Stimulated activated memory B cell treated with anti-CD40 and anti-IgM and Interleukin-4, amounts not matched to agents 10 μg/mL and 1 μg/mL and 100 μg/mL, for 72 hours (primary cell): ENCODE data around the gene PPP3CA.
A peak's percentile ranks its signal among the peaks of the same experiment; 100 is the strongest.

ENCODE experiments used
- ATAC-seq: fragments of 150-1000 bp; cut with Tn5 transposase; 2 replicates; pipeline ENCODE4 v1.10.0; 2021
- H3K27ac Mint-ChIP-seq: one replicate; pipeline ENCODE4 v1.8.0; 2022; ENCODE audit warnings: mild to moderate bottlenecking, mixed read lengths
- H3K27me3 Mint-ChIP-seq: one replicate; pipeline ENCODE4 v1.8.0; 2022; ENCODE audit warnings: mixed read lengths
- H3K36me3 Mint-ChIP-seq: one replicate; pipeline ENCODE4 v1.8.0; 2022; ENCODE audit warnings: mixed read lengths
- H3K4me1 Mint-ChIP-seq: one replicate; pipeline ENCODE4 v1.8.0; 2022; ENCODE audit warnings: mixed read lengths
- H3K4me3 Mint-ChIP-seq: one replicate; pipeline ENCODE4 v1.8.0; 2022; ENCODE audit warnings: mild to moderate bottlenecking, moderate library complexity, mixed read lengths
- H3K9me3 Mint-ChIP-seq: one replicate; pipeline ENCODE4 v1.8.0; 2022; ENCODE audit warnings: mixed read lengths

Gene PPP3CA

GRCh38 chr4:101178731-101179130, 168.6 kb downstream of the PPP3CA start:
- no peak for ATAC-seq
- H3K27me3 Mint-ChIP-seq, result no peaks in the 10 kb centered on the region
- no peaks in the 10 kb centered on the region for H3K9me3 Mint-ChIP-seq
- H3K4me1 Mint-ChIP-seq, result peaks cover 52% of the 10 kb centered on the region
- H3K4me3 Mint-ChIP-seq, result no peak overlapping the region
- H3K27ac Mint-ChIP-seq, result no peak overlapping the region
- H3K36me3 Mint-ChIP-seq, result peaks cover 30% of the 10 kb centered on the region

- Mint-ChIP-seq H3K27me3 (no peaks in the 10 kb centered on the region), H3K4me1 (peaks cover 51% of the 10 kb centered on the region), H3K4me3 (no peak overlapping the region), H3K27ac (no peak overlapping the region), H3K36me3 (peaks cover 14% of the 10 kb centered on the region), H3K9me3 (no peaks in the 10 kb centered on the region)
- ATAC-seq, result no peak
Observed at GRCh38 chr4:101177154-101177553, 170.2 kb downstream of the PPP3CA start.

GRCh38 chr4:101175896-101176676, 171.2 kb downstream of the PPP3CA start:
- ATAC-seq, result peak; percentile 78
- Mint-ChIP-seq H3K27ac (peak overlapping the region; percentile 62), H3K27me3 (no peaks in the 10 kb centered on the region), H3K36me3 (peaks cover 8% of the 10 kb centered on the region), H3K4me3 (no peak overlapping the region), H3K9me3 (no peaks in the 10 kb centered on the region), H3K4me1 (peaks cover 55% of the 10 kb centered on the region)

GRCh38 chr4:101174679-101175345, 172.5 kb downstream of the PPP3CA start:
- no peak for ATAC-seq
- Mint-ChIP-seq H3K4me3 (no peak overlapping the region), H3K27ac (peak overlapping the region; percentile 62), H3K4me1 (peaks cover 55% of the 10 kb centered on the region), H3K9me3 (no peaks in the 10 kb centered on the region), H3K36me3 (peaks cover 8% of the 10 kb centered on the region), H3K27me3 (no peaks in the 10 kb centered on the region)

GRCh38 chr4:101172369-101172768, 175.0 kb downstream of the PPP3CA start:
- no peak for ATAC-seq
- H3K27me3 Mint-ChIP-seq, result no peaks in the 10 kb centered on the region
- no peak overlapping the region for H3K4me3 Mint-ChIP-seq
- H3K27ac Mint-ChIP-seq, result peak overlapping the region; percentile 49
- peaks cover 45% of the 10 kb centered on the region for H3K4me1 Mint-ChIP-seq
- H3K9me3 Mint-ChIP-seq, result no peaks in the 10 kb centered on the region
- H3K36me3 Mint-ChIP-seq, result no peaks in the 10 kb centered on the region

DNA sequence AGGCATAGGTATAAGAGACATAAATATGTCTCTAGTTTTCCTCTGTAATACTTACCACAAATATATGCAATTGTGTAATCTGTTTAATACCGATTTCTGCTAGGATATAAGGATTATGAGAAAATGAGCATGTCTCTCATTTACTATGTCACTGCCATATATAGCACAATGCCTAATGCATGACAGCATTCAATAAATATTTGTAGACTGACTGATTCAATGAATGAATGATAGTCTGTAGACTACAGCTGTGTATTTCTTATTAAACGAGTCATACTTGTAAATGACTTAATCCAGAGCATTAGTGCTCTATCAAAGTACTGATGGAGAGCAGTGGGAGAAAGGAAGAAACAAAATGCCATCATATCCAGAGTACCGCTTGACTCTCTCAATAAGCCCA, 175.6 kb downstream of the PPP3CA start:
- H3K9me3 Mint-ChIP-seq, result no peaks in the 10 kb centered on the region
- ATAC-seq, result no peak
- H3K4me3 Mint-ChIP-seq, result no peak overlapping the region
- no peaks in the 10 kb centered on the region for H3K27me3 Mint-ChIP-seq
- peaks cover 38% of the 10 kb centered on the region for H3K4me1 Mint-ChIP-seq
- H3K27ac Mint-ChIP-seq, result no peak overlapping the region
- no peaks in the 10 kb centered on the region for H3K36me3 Mint-ChIP-seq

DNA sequence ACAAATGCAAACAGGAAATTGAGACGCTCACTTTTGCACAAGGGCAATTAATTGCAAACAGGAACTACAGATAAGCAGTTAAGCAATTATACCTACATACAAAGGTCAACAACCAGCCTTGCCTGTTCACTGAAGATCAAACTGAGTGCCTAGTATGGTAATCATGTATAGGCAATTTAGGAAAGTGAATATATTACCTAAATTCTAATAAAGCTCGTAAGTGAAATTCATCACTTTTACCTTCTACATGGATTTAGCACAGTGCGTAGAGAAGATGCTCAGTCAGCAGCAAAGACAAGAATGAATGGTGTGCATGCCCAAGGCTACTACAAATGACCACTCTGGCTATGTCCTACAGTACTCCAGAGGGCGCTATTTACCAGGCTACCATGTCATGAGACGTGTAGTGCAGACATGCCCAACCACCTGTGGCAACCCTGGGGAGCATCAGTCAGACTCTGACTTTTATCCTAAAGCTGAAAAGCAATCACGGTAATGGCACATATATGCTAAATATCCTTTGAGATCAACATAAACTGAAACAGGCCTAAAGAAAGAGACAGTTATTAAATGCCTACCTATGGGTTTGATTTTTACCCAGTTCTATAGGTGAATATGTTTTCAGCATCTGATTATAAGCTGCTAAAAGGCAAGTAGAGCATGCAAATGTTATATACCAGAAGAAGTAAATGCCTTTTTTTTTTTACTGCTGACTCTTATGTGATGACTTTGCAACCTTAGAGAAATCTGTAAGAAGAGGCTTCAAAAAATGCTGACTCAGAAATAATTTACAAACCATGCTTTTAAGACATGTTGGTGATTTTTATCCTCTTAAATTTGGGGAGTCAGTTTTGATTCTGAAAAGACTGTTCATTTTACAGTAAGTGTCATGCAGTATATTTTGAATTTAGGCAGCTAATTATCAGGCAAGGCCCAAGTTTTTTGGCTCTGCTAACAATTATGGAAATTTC, 178.0 kb downstream of the PPP3CA start:
- H3K9me3 Mint-ChIP-seq, result no peaks in the 10 kb centered on the region
- no peak overlapping the region for H3K27ac Mint-ChIP-seq
- H3K27me3 Mint-ChIP-seq, result no peaks in the 10 kb centered on the region
- no peaks in the 10 kb centered on the region for H3K36me3 Mint-ChIP-seq
- no peak overlapping the region for H3K4me3 Mint-ChIP-seq
- peak; percentile 97 for ATAC-seq
- peaks cover 28% of the 10 kb centered on the region for H3K4me1 Mint-ChIP-seq

GRCh38 chr4:101163936-101164335, 183.4 kb downstream of the PPP3CA start:
- Mint-ChIP-seq H3K36me3 (no peaks in the 10 kb centered on the region), H3K4me3 (no peak overlapping the region), H3K27ac (no peak overlapping the region), H3K4me1 (peaks cover 23% of the 10 kb centered on the region), H3K9me3 (no peaks in the 10 kb centered on the region), H3K27me3 (no peaks in the 10 kb centered on the region)
- ATAC-seq, result no peak

- no peak overlapping the region for H3K27ac Mint-ChIP-seq
- H3K4me3 Mint-ChIP-seq, result no peak overlapping the region
- peaks cover 28% of the 10 kb centered on the region for H3K4me1 Mint-ChIP-seq
- no peaks in the 10 kb centered on the region for H3K27me3 Mint-ChIP-seq
- no peak for ATAC-seq
- H3K9me3 Mint-ChIP-seq, result no peaks in the 10 kb centered on the region
- no peaks in the 10 kb centered on the region for H3K36me3 Mint-ChIP-seq
Observed at GRCh38 chr4:101162990-101163380, 184.3 kb downstream of the PPP3CA start.

DNA sequence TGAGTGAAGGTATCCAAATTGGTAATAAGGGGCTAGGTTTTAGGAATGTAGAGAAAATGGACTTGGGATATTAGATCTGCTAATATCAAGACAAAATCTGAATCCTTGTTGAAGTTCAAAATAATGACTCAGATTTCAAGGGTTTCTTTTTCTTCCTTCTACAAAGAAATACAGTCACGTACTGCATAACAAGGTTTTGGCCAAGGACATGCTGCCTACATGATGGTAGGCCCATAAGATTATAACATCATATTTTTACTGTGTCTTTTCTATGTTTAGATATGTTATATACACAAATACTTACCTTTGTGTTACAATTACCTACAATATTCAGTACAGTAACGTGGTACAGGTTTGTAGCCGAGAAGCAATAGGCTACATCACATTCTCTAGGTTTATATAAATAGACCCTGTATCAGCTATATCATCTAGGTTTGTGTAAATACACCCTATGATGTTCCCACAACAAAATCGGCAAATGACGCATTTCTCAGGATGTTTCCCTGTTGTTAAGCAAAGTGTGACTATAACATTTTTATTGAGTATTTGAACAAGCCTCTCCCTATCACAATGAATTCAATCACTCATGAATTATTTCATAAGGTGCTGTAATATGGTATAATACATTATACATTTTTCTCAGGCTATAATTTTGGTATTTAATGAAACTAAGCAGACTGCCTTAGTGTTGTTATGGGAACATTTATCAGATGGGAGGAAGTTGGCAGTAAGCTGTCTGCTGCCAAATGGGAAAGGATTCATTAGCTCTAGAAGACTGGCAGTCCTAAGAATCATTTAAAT, 186.3 kb downstream of the PPP3CA start:
- ATAC-seq, result no peak
- Mint-ChIP-seq H3K27ac (no peak overlapping the region), H3K4me3 (no peak overlapping the region), H3K4me1 (peaks cover 42% of the 10 kb centered on the region), H3K27me3 (no peaks in the 10 kb centered on the region), H3K9me3 (no peaks in the 10 kb centered on the region), H3K36me3 (no peaks in the 10 kb centered on the region)

DNA sequence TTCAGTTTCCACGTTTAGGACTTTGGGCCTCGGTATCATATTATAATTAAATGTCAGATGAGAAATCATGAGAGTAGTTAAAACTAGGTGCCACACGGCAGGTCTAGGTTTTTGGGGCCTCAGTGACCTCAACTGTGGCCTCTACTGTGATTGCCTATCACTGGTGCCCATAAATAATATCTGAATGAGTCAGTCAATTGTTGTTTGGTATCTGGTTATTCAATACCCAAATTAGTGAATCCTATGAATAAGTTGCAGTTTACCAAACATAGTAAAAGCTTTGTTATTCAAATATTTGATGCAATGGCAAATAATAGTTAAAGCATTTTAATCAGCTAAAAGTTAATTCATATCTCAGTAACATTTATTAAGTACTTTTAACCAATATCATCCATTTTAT, 188.8 kb downstream of the PPP3CA start:
- Mint-ChIP-seq H3K9me3 (no peaks in the 10 kb centered on the region), H3K27me3 (no peaks in the 10 kb centered on the region), H3K4me3 (no peak overlapping the region), H3K4me1 (peaks cover 46% of the 10 kb centered on the region), H3K36me3 (no peaks in the 10 kb centered on the region), H3K27ac (peak overlapping the region; percentile 24)
- ATAC-seq, result no peak

- ATAC-seq, result no peak
- Mint-ChIP-seq H3K4me3 (no peak overlapping the region), H3K27me3 (no peaks in the 10 kb centered on the region), H3K4me1 (peaks cover 46% of the 10 kb centered on the region), H3K9me3 (no peaks in the 10 kb centered on the region), H3K27ac (peak overlapping the region; percentile 24), H3K36me3 (no peaks in the 10 kb centered on the region)
Observed at GRCh38 chr4:101158134-101158482, 189.2 kb downstream of the PPP3CA start.

DNA sequence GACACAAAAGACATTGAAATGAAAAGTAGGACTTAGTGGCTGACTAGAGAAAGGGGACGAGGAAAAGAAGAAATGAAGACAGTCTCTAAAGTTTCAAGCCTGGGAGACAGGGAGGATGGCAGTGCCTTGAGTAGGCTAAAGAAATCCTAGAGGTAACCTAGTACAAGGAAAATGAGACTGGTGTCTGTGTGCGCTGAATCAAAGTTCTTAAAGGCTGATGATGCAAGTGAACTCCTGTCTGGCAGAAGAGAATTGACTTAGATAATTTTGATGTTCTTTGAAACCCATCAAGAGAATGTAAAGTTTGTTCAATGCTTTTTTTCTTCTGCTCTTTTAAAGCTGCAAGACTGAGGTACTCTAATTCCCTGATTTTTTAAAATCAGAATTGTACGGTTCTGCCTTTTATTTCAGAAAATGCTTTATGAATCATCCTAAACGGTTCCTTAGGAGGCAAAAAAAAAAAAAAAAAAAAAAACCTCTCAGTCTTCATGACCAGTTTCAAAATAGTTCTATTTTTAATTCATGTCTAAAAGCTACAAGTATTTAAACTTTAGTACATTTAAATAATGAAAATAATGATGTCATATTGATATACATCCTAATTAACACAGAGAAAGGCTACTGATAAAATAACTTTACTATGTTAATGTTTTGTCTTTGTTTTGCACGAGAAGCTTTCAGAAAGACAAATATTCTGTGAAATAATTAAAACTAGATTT, 189.8 kb downstream of the PPP3CA start:
- Mint-ChIP-seq H3K4me3 (no peak overlapping the region), H3K36me3 (peaks cover 5% of the 10 kb centered on the region), H3K9me3 (no peaks in the 10 kb centered on the region), H3K27ac (peak overlapping the region; percentile 24), H3K27me3 (no peaks in the 10 kb centered on the region), H3K4me1 (peaks cover 47% of the 10 kb centered on the region)
- no peak for ATAC-seq

DNA sequence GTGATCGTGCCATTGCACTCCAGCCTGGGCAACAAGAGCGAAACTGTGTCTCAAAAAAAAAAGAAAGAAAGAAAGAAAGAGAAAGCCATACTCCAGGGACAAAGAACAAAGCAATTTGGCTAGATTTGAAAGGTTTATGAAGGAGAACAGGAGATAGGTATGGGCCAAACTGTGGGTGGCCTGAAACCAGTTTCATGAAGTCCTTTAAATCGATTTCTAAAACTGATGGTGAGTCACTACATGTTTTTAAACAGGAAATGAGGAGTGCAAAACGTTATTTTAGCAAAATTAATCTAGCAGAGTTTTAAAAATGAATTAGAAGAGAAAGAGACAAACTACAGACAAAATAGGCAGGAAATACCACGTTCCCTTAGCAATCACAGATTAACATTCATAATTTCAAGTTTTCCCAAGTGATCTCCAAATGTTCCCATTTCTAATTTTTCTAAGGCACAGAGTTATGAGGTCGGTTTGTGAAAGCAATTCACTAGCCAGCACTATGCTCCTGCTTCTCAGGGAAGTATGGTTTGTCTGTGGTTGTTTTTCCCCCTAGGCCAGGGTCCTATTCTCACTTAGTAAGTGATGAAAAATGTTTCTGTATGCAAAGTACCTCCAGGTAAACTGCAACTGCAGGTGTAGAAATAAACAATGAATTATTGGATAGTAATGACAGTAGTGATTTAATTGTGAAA, 190.6 kb downstream of the PPP3CA start:
- no peak for ATAC-seq
- H3K36me3 Mint-ChIP-seq, result peaks cover 7% of the 10 kb centered on the region
- H3K4me1 Mint-ChIP-seq, result peaks cover 48% of the 10 kb centered on the region
- no peak overlapping the region for H3K4me3 Mint-ChIP-seq
- peak overlapping the region; percentile 63 for H3K27ac Mint-ChIP-seq
- no peaks in the 10 kb centered on the region for H3K9me3 Mint-ChIP-seq
- H3K27me3 Mint-ChIP-seq, result no peaks in the 10 kb centered on the region
